GM18511 (cell line): ENCODE results near the gene TAF4.
"Not testable (repeated sequence)": the region's sequence is repeated elsewhere in the genome, so short reads cannot be mapped to it uniquely, and the experiment has no call there.

Experiments used
- ATAC-seq: cut with Tn5 transposase; IDR thresholded peaks from one replicate; pipeline ENCODE4 v1.9.1; 2021; ENCODE audit warnings: mild to moderate bottlenecking, moderate library complexity; ENCODE audit not compliant: unreplicated experiment

TAF4 gene

GRCh38 chr20:62080249-62080990 is 14.7 kb upstream of the TAF4 start:
- no peak for ATAC-seq

- no peak for ATAC-seq
Measured at GRCh38 chr20:62079166-62079565, 13.5 kb upstream of the TAF4 start.

GRCh38 chr20:62073323-62073722 is 7.6 kb upstream of the TAF4 start:
- no peak for ATAC-seq

GRCh38 chr20:62071669-62072430 is 6.2 kb upstream of the TAF4 start:
- ATAC-seq, result not testable (repeated sequence)

- ATAC-seq, result no peak
Measured at GRCh38 chr20:62069741-62070216, 4.1 kb upstream of the TAF4 start.

- ATAC-seq, result no peak
Measured at GRCh38 chr20:62068997-62069396, 3.3 kb upstream of the TAF4 start.

- no peak for ATAC-seq
Measured at GRCh38 chr20:62067547-62068260, 2.0 kb upstream of the TAF4 start.

- ATAC-seq, result no peak
Measured at GRCh38 chr20:62066983-62067433, 1.3 kb upstream of the TAF4 start.

GRCh38 chr20:62066339-62066982 is 780 bp upstream of the TAF4 start:
- peak; percentile 45 for ATAC-seq

GRCh38 chr20:62064770-62065673 is 659 bp downstream of the TAF4 start:
- ATAC-seq, result peak; percentile 27

- no peak for ATAC-seq
Measured at GRCh38 chr20:62063981-62064769, 1.5 kb downstream of the TAF4 start.

- no peak for ATAC-seq
Measured at GRCh38 chr20:62063315-62063980, 2.2 kb downstream of the TAF4 start.

- ATAC-seq, result no peak
Measured at GRCh38 chr20:62062661-62063314, 2.9 kb downstream of the TAF4 start.

- no peak for ATAC-seq
Measured at GRCh38 chr20:62061851-62062423, 3.7 kb downstream of the TAF4 start.

- ATAC-seq, result no peak
Measured at GRCh38 chr20:62060631-62061541, 4.8 kb downstream of the TAF4 start.

GRCh38 chr20:62059920-62060630 is 5.6 kb downstream of the TAF4 start:
- no peak for ATAC-seq
